HepG2 (cell line): Measurements from ENCODE around the gene DPH1. TPM values are rescaled to one million over a fixed set of nuclear protein-coding genes. Genes with fewer than 3 reads are reported as not detected.
A peak's percentile ranks its signal among the peaks of the same experiment; 100 is the strongest.

Source experiments
- ADNP ChIP-seq: sonication (generic); formaldehyde crosslinking; IDR thresholded peaks from 2 replicates; pipeline ENCODE4 v1.4.0; 2020; ENCODE audit warnings: missing genetic modification reagents
- CC2D1A ChIP-seq: sonication (generic); formaldehyde crosslinking; IDR thresholded peaks from 2 replicates; pipeline ENCODE4 v1.8.1; 2023; ENCODE audit warnings: mild to moderate bottlenecking, missing genetic modification reagents
- CCDC6 ChIP-seq: sonication (generic); formaldehyde crosslinking; IDR thresholded peaks from 2 replicates; pipeline ENCODE4 v1.8.1; 2022; ENCODE audit warnings: mild to moderate bottlenecking, missing genetic modification reagents, moderate library complexity
- DNMT1 ChIP-seq: sonication (generic); formaldehyde crosslinking; IDR thresholded peaks from 2 replicates; pipeline ENCODE4 v1.5.1; 2020; ENCODE audit warnings: mild to moderate bottlenecking, missing genetic modification reagents
- GATAD2A ChIP-seq: IDR thresholded peaks from 2 replicates; pipeline ENCODE4 v1.6.1; 2016
- MTA3 ChIP-seq: sonication (generic); formaldehyde crosslinking; IDR thresholded peaks from 2 replicates; pipeline ENCODE4 v1.4.0; 2020; ENCODE audit warnings: missing genetic modification reagents
- SCMH1 ChIP-seq: sonication (generic); formaldehyde crosslinking; IDR thresholded peaks from 2 replicates; pipeline ENCODE4 v1.9.0; 2021; ENCODE audit warnings: missing genetic modification reagents, mild to moderate bottlenecking, borderline replicate concordance
- ZC3H13 ChIP-seq: sonication (generic); formaldehyde crosslinking; IDR thresholded peaks from 2 replicates; pipeline ENCODE4 v1.8.1; 2023; ENCODE audit warnings: mild to moderate bottlenecking, missing genetic modification reagents, moderate library complexity
- ZNF10 ChIP-seq: sonication (generic); formaldehyde crosslinking; IDR thresholded peaks from 2 replicates; pipeline ENCODE4 v1.4.0; 2020; ENCODE audit warnings: mild to moderate bottlenecking, low read depth, missing genetic modification reagents, borderline replicate concordance
- ZNF350 ChIP-seq: sonication (generic); formaldehyde crosslinking; IDR thresholded peaks from 2 replicates; pipeline ENCODE4 v1.4.0; 2020; ENCODE audit warnings: mild to moderate bottlenecking, low read depth, missing genetic modification reagents, borderline replicate concordance
- ZNF598 ChIP-seq: sonication (generic); formaldehyde crosslinking; IDR thresholded peaks from 2 replicates; pipeline ENCODE4 v1.5.1; 2020; ENCODE audit warnings: mild to moderate bottlenecking, missing genetic modification reagents, borderline replicate concordance
- ZNF761 ChIP-seq: sonication (generic); formaldehyde crosslinking; conservative IDR thresholded peaks from 2 replicates; pipeline ENCODE4 v1.4.0; 2020; ENCODE audit warnings: mild to moderate bottlenecking, missing genetic modification reagents
- ZNF768 ChIP-seq: sonication (generic); formaldehyde crosslinking; IDR thresholded peaks from 2 replicates; pipeline ENCODE4 v1.4.0; 2020; ENCODE audit warnings: missing genetic modification reagents
- polyA plus RNA-seq, 8 experiments: library from polyadenylated mRNA; depleted of rRNA in 3 of 8; stranded (reverse) in 7 of 8; unstranded in 1 of 8; fragments of >200 nt; fragmentation: Illumina TruSeq in 4 of 8; extraction: Trizol in 4 of 8; gene quantifications; 2 replicates each; pipeline versions ENCODE4 v1.2.1 to v1.2.3, GENCODE V29; 2011 to 2016; ENCODE audit warnings: low read depth in 4 of 8, missing spikeins in 1 of 8, mixed read lengths in 1 of 8; ENCODE audit not compliant: insufficient read depth in 1 of 8
- total RNA-seq, 5 experiments: library from RNA; depleted of rRNA; stranded (reverse); fragments of >200 nt; fragmentation: Illumina TruSeq; extraction: Trizol; gene quantifications; 2 replicates each; pipeline ENCODE4 v1.2.3, GENCODE V29; 2016; ENCODE audit warnings: low read depth in 1 of 5
- TF ChIP-seq, protein P1 (sequence below): sonication (generic); formaldehyde crosslinking; IDR thresholded peaks from 2 replicates; pipeline ENCODE4 v1.4.0; 2020; ENCODE audit warnings: mild to moderate bottlenecking, missing genetic modification reagents
- TF ChIP-seq, protein P2 (sequence below): sonication (generic); formaldehyde crosslinking; IDR thresholded peaks from 2 replicates; pipeline ENCODE4 v1.4.0; 2020; ENCODE audit warnings: mild to moderate bottlenecking, low read depth, missing genetic modification reagents
- TF ChIP-seq, protein P3 (sequence below): sonication (generic); formaldehyde crosslinking; IDR thresholded peaks from 2 replicates; pipeline ENCODE4 v1.5.0; 2020; ENCODE audit warnings: mild to moderate bottlenecking, missing genetic modification reagents
- TF ChIP-seq, protein P4 (sequence below): IDR thresholded peaks from 2 replicates; pipeline ENCODE4 v1.6.1; 2012; ENCODE audit warnings: low read length, improper control_type of control experiment
- TF ChIP-seq, protein P5 (sequence below): sonication (generic); formaldehyde crosslinking; IDR thresholded peaks from 2 replicates; pipeline ENCODE4 v1.8.0; 2022; ENCODE audit warnings: mild to moderate bottlenecking, missing genetic modification reagents

The DPH1 gene
- total and polyA plus RNA-seq, 2 of the 13 experiments (the other 11 are each of a cell fraction or from before 2014, with no cell fraction given) = 25.3 to 42.8 TPM

DNA sequence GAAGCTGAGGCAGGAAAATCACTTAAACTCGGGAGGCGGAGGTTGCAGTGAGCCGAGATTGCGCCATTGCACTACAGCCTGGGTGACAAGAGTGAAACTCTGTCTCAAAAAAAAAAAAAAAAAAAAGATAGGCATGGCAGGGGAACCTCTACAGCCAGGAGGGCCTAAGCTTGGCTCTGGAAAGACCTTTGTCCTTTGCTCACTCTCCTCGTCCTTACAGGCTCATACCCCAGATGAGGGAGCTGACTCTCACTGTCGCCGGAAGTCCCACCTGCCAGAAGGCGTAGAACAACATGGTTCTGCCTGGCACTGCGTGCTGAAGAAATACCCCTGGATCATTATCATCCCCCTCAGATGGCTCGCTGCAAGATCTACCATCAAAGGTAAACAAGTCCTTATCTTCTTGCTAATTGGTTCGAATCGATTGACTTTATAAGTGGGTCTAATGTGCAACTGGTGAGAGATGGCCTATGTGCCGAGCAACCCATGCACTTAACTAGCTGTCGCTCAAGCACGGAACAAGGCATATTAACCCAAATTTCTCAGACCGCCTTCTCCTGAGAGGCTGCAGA is 34.5 kb upstream of the DPH1 start (continued):
- TF ChIP-seq, protein P1, sequence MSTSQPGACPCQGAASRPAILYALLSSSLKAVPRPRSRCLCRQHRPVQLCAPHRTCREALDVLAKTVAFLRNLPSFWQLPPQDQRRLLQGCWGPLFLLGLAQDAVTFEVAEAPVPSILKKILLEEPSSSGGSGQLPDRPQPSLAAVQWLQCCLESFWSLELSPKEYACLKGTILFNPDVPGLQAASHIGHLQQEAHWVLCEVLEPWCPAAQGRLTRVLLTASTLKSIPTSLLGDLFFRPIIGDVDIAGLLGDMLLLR = no peak
- TF ChIP-seq ZNF350 (CRISPR knock-in tag) (peak; percentile 70; the same call in 1 of the 2 replicates), ZC3H13 (CRISPR knock-in tag) (no peak), ZNF598 (no peak), SCMH1 (CRISPR knock-in tag) (no peak), GATAD2A (CRISPR knock-in tag) (peak; percentile 60; the same call in 1 of the 2 replicates), ZNF761 (CRISPR knock-in tag) (0 out of 2 replicates have a peak, but pooled peaks have one; percentile 14), ADNP (CRISPR knock-in tag) (no peak), ZNF10 (no peak), DNMT1 (no peak), CCDC6 (CRISPR knock-in tag) (no peak; the same call in 1 of the 2 replicates), ZNF768 (no peak), MTA3 (CRISPR knock-in tag) (no peak), CC2D1A (no peak)
- TF ChIP-seq, protein P2, sequence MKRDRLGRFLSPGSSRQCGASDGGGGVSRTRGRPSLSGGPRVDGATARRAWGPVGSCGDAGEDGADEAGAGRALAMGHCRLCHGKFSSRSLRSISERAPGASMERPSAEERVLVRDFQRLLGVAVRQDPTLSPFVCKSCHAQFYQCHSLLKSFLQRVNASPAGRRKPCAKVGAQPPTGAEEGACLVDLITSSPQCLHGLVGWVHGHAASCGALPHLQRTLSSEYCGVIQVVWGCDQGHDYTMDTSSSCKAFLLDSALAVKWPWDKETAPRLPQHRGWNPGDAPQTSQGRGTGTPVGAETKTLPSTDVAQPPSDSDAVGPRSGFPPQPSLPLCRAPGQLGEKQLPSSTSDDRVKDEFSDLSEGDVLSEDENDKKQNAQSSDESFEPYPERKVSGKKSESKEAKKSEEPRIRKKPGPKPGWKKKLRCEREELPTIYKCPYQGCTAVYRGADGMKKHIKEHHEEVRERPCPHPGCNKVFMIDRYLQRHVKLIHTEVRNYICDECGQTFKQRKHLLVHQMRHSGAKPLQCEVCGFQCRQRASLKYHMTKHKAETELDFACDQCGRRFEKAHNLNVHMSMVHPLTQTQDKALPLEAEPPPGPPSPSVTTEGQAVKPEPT = no peak
- TF ChIP-seq, protein P3, sequence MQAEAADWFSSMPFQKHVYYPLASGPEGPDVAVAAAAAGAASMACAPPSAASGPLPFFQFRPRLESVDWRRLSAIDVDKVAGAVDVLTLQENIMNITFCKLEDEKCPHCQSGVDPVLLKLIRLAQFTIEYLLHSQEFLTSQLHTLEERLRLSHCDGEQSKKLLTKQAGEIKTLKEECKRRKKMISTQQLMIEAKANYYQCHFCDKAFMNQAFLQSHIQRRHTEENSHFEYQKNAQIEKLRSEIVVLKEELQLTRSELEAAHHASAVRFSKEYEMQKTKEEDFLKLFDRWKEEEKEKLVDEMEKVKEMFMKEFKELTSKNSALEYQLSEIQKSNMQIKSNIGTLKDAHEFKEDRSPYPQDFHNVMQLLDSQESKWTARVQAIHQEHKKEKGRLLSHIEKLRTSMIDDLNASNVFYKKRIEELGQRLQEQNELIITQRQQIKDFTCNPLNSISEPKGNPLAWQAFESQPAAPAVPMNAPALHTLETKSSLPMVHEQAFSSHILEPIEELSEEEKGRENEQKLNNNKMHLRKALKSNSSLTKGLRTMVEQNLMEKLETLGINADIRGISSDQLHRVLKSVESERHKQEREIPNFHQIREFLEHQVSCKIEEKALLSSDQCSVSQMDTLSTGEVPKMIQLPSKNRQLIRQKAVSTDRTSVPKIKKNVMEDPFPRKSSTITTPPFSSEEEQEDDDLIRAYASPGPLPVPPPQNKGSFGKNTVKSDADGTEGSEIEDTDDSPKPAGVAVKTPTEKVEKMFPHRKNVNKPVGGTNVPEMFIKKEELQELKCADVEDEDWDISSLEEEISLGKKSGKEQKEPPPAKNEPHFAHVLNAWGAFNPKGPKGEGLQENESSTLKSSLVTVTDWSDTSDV (CRISPR knock-in tag) = no peak
- TF ChIP-seq, protein P4, sequence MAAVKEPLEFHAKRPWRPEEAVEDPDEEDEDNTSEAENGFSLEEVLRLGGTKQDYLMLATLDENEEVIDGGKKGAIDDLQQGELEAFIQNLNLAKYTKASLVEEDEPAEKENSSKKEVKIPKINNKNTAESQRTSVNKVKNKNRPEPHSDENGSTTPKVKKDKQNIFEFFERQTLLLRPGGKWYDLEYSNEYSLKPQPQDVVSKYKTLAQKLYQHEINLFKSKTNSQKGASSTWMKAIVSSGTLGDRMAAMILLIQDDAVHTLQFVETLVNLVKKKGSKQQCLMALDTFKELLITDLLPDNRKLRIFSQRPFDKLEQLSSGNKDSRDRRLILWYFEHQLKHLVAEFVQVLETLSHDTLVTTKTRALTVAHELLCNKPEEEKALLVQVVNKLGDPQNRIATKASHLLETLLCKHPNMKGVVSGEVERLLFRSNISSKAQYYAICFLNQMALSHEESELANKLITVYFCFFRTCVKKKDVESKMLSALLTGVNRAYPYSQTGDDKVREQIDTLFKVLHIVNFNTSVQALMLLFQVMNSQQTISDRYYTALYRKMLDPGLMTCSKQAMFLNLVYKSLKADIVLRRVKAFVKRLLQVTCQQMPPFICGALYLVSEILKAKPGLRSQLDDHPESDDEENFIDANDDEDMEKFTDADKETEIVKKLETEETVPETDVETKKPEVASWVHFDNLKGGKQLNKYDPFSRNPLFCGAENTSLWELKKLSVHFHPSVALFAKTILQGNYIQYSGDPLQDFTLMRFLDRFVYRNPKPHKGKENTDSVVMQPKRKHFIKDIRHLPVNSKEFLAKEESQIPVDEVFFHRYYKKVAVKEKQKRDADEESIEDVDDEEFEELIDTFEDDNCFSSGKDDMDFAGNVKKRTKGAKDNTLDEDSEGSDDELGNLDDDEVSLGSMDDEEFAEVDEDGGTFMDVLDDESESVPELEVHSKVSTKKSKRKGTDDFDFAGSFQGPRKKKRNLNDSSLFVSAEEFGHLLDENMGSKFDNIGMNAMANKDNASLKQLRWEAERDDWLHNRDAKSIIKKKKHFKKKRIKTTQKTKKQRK = no peak
- TF ChIP-seq, protein P5, sequence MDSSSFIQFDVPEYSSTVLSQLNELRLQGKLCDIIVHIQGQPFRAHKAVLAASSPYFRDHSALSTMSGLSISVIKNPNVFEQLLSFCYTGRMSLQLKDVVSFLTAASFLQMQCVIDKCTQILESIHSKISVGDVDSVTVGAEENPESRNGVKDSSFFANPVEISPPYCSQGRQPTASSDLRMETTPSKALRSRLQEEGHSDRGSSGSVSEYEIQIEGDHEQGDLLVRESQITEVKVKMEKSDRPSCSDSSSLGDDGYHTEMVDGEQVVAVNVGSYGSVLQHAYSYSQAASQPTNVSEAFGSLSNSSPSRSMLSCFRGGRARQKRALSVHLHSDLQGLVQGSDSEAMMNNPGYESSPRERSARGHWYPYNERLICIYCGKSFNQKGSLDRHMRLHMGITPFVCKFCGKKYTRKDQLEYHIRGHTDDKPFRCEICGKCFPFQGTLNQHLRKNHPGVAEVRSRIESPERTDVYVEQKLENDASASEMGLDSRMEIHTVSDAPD (CRISPR knock-in tag) = 0 out of 2 replicates have a peak, but pooled peaks have one; percentile 45
